ENCODE measurements around the gene CEP78.

- no peak for TF ChIP-seq CTCF (IDR thresholded peaks at IDR 0.05)
- no peak for TF ChIP-seq POLR2A (IDR thresholded peaks at IDR 0.05)
These were observed 88.8 kb downstream of the CEP78 start for GRCh38 chr9:78324682-78325081.

Measured in right lobe of liver (tissue), 4 donors.